ENCODE data around the gene FAM89B.

The FAM89B gene

GRCh38 chr11:65554842-65555430, 17.4 kb upstream of the FAM89B start:
- Histone ChIP-seq H3K4me1 (ENCODE audit: control insufficient read depth, low read depth, low read length) (peaks cover 3% of the 10 kb centered on the region), H3K79me1 (ENCODE audit: low read length) (no peaks in the 10 kb centered on the region), H3K9ac (ENCODE audit: low read length) (no peak overlapping the region), H3K18ac (ENCODE audit: low read length) (no peak overlapping the region), H4K5ac (ENCODE audit: low read length) (no peak overlapping the region), H3K56ac (ENCODE audit: low read length) (peak overlapping the region; percentile 19), H4K8ac (ENCODE audit: low read depth, low read length) (no peak overlapping the region), H3K23ac (ENCODE audit: low read length) (no peak overlapping the region), H3K27ac (ENCODE audit: low read depth, low read length) (no peak overlapping the region), H3K27me3 (ENCODE audit: insufficient read depth, low read length, poor library complexity) (no peaks in the 10 kb centered on the region), H3K79me2 (ENCODE audit: control insufficient read depth, insufficient read depth, low read length) (no peaks in the 10 kb centered on the region), H2BK5ac (ENCODE audit: low read length) (no peak overlapping the region), H2AK5ac (ENCODE audit: low read length) (no peak overlapping the region), H2BK120ac (ENCODE audit: low read depth, low read length) (no peak overlapping the region), H3K4me2 (ENCODE audit: low read length) (no peak overlapping the region), H2BK15ac (replicated peaks; ENCODE audit: low read depth) (no peak overlapping the region), H3K4me3 (ENCODE audit: low read length) (no peak overlapping the region), H3K4ac (ENCODE audit: low read depth, low read length) (no peak overlapping the region), H3K36me3 (ENCODE audit: control insufficient read depth, insufficient read depth, low read length) (no peaks in the 10 kb centered on the region)
- no CpG with 5 or more reads among the region's 4 CpGs for WGBS (ENCODE audit: extremely low coverage, insufficient coverage, low lambda C conversion rate)
- no peak for DNase-seq

GRCh38 chr11:65555693-65556231, 16.6 kb upstream of the FAM89B start:
- no peak overlapping the region for H3K4ac ChIP-seq (ENCODE audit: low read depth, low read length)
- H3K79me1 ChIP-seq (ENCODE audit: low read length) = no peaks in the 10 kb centered on the region
- H3K4me2 ChIP-seq (ENCODE audit: low read length) = no peak overlapping the region
- H3K4me1 ChIP-seq (ENCODE audit: control insufficient read depth, low read depth, low read length) = peaks cover 6% of the 10 kb centered on the region
- H3K18ac ChIP-seq (ENCODE audit: low read length) = no peak overlapping the region
- DNase-seq = peak; percentile 48
- H3K27ac ChIP-seq (ENCODE audit: low read depth, low read length) = no peak overlapping the region
- no peaks in the 10 kb centered on the region for H3K79me2 ChIP-seq (ENCODE audit: control insufficient read depth, insufficient read depth, low read length)
- WGBS (ENCODE audit: extremely low coverage, insufficient coverage, low lambda C conversion rate) = no CpG with 5 or more reads among the region's 6 CpGs
- H3K4me3 ChIP-seq (ENCODE audit: low read length) = no peak overlapping the region
- no peak overlapping the region for H3K56ac ChIP-seq (ENCODE audit: low read length)
- no peak overlapping the region for H3K23ac ChIP-seq (ENCODE audit: low read length)
- no peak overlapping the region for H2AK5ac ChIP-seq (ENCODE audit: low read length)
- no peak overlapping the region for H4K5ac ChIP-seq (ENCODE audit: low read length)
- H3K27me3 ChIP-seq (ENCODE audit: insufficient read depth, low read length, poor library complexity) = no peaks in the 10 kb centered on the region
- no peak overlapping the region for H3K9ac ChIP-seq (ENCODE audit: low read length)
- no peak overlapping the region for H2BK5ac ChIP-seq (ENCODE audit: low read length)
- H3K36me3 ChIP-seq (ENCODE audit: control insufficient read depth, insufficient read depth, low read length) = no peaks in the 10 kb centered on the region
- H2BK120ac ChIP-seq (ENCODE audit: low read depth, low read length) = no peak overlapping the region
- H4K8ac ChIP-seq (ENCODE audit: low read depth, low read length) = no peak overlapping the region
- no peak overlapping the region for H2BK15ac ChIP-seq (replicated peaks; ENCODE audit: low read depth)

GRCh38 chr11:65556470-65557279, 15.7 kb upstream of the FAM89B start:
- H3K4ac ChIP-seq (ENCODE audit: low read depth, low read length) = no peak overlapping the region
- H3K56ac ChIP-seq (ENCODE audit: low read length) = no peak overlapping the region
- no peak overlapping the region for H4K8ac ChIP-seq (ENCODE audit: low read depth, low read length)
- no peak for DNase-seq
- H3K23ac ChIP-seq (ENCODE audit: low read length) = no peak overlapping the region
- no peak overlapping the region for H4K5ac ChIP-seq (ENCODE audit: low read length)
- no peak overlapping the region for H3K4me2 ChIP-seq (ENCODE audit: low read length)
- no peak overlapping the region for H3K18ac ChIP-seq (ENCODE audit: low read length)
- no peaks in the 10 kb centered on the region for H3K79me2 ChIP-seq (ENCODE audit: control insufficient read depth, insufficient read depth, low read length)
- no peaks in the 10 kb centered on the region for H3K79me1 ChIP-seq (ENCODE audit: low read length)
- H2BK15ac ChIP-seq (replicated peaks; ENCODE audit: low read depth) = no peak overlapping the region
- no CpG with 5 or more reads among the region's 12 CpGs for WGBS (ENCODE audit: extremely low coverage, insufficient coverage, low lambda C conversion rate)
- no peak overlapping the region for H2BK120ac ChIP-seq (ENCODE audit: low read depth, low read length)
- no peak overlapping the region for H2AK5ac ChIP-seq (ENCODE audit: low read length)
- no peak overlapping the region for H2BK5ac ChIP-seq (ENCODE audit: low read length)
- no peak overlapping the region for H3K4me3 ChIP-seq (ENCODE audit: low read length)
- no peaks in the 10 kb centered on the region for H3K36me3 ChIP-seq (ENCODE audit: control insufficient read depth, insufficient read depth, low read length)
- no peak overlapping the region for H3K27ac ChIP-seq (ENCODE audit: low read depth, low read length)
- peaks cover 9% of the 10 kb centered on the region for H3K4me1 ChIP-seq (ENCODE audit: control insufficient read depth, low read depth, low read length)
- H3K27me3 ChIP-seq (ENCODE audit: insufficient read depth, low read length, poor library complexity) = no peaks in the 10 kb centered on the region
- no peak overlapping the region for H3K9ac ChIP-seq (ENCODE audit: low read length)

GRCh38 chr11:65557280-65558001, 14.9 kb upstream of the FAM89B start:
- H2BK5ac ChIP-seq (ENCODE audit: low read length) = no peak overlapping the region
- H3K9ac ChIP-seq (ENCODE audit: low read length) = peak overlapping the region; percentile 60
- peak overlapping the region; percentile 88 for H3K4ac ChIP-seq (ENCODE audit: low read depth, low read length)
- no peak overlapping the region for H4K5ac ChIP-seq (ENCODE audit: low read length)
- H3K4me2 ChIP-seq (ENCODE audit: low read length) = no peak overlapping the region
- H3K56ac ChIP-seq (ENCODE audit: low read length) = peak overlapping the region; percentile 83
- peak overlapping the region; percentile 17 for H3K27ac ChIP-seq (ENCODE audit: low read depth, low read length)
- no peak overlapping the region for H2BK15ac ChIP-seq (replicated peaks; ENCODE audit: low read depth)
- H3K23ac ChIP-seq (ENCODE audit: low read length) = peak overlapping the region; percentile 90
- H3K36me3 ChIP-seq (ENCODE audit: control insufficient read depth, insufficient read depth, low read length) = no peaks in the 10 kb centered on the region
- no peaks in the 10 kb centered on the region for H3K79me1 ChIP-seq (ENCODE audit: low read length)
- H3K79me2 ChIP-seq (ENCODE audit: control insufficient read depth, insufficient read depth, low read length) = no peaks in the 10 kb centered on the region
- no peak overlapping the region for H2AK5ac ChIP-seq (ENCODE audit: low read length)
- DNase-seq = peak; percentile 32
- no CpG with 5 or more reads among the region's 47 CpGs for WGBS (ENCODE audit: extremely low coverage, insufficient coverage, low lambda C conversion rate)
- peak overlapping the region; percentile 42 for H4K8ac ChIP-seq (ENCODE audit: low read depth, low read length)
- no peaks in the 10 kb centered on the region for H3K27me3 ChIP-seq (ENCODE audit: insufficient read depth, low read length, poor library complexity)
- H3K18ac ChIP-seq (ENCODE audit: low read length) = peak overlapping the region; percentile 89
- H3K4me1 ChIP-seq (ENCODE audit: control insufficient read depth, low read depth, low read length) = peaks cover 9% of the 10 kb centered on the region
- H2BK120ac ChIP-seq (ENCODE audit: low read depth, low read length) = no peak overlapping the region
- no peak overlapping the region for H3K4me3 ChIP-seq (ENCODE audit: low read length)

GRCh38 chr11:65558002-65558929, 14.1 kb upstream of the FAM89B start, which contains the start of gene LTBP3:
TSS of gene LTBP3 (minus strand) at chr11:65558359. CDS start at chr11:65557959, 400 bp downstream.
- Histone ChIP-seq H3K4me1 (ENCODE audit: control insufficient read depth, low read depth, low read length) (peaks cover 9% of the 10 kb centered on the region), H2BK120ac (ENCODE audit: low read depth, low read length) (no peak within 1 kb of the TSS), H3K79me1 (ENCODE audit: low read length) (no peaks in the 10 kb centered on the region), H3K4me3 (ENCODE audit: low read length) (peak within 1 kb of the TSS; percentile 37), H3K18ac (ENCODE audit: low read length) (peak within 1 kb of the TSS; percentile 89), H3K4me2 (ENCODE audit: low read length) (peak within 1 kb of the TSS; percentile 61), H4K8ac (ENCODE audit: low read depth, low read length) (peak within 1 kb of the TSS; percentile 42), H4K5ac (ENCODE audit: low read length) (peak within 1 kb of the TSS; percentile 87), H2AK5ac (ENCODE audit: low read length) (peak within 1 kb of the TSS; percentile 49), H3K56ac (ENCODE audit: low read length) (peak within 1 kb of the TSS; percentile 94), H2BK15ac (replicated peaks; ENCODE audit: low read depth) (no peak within 1 kb of the TSS), H3K23ac (ENCODE audit: low read length) (peak within 1 kb of the TSS; percentile 90), H3K27me3 (ENCODE audit: insufficient read depth, low read length, poor library complexity) (no peaks in the 10 kb centered on the region), H3K9ac (ENCODE audit: low read length) (peak within 1 kb of the TSS; percentile 81), H3K79me2 (ENCODE audit: control insufficient read depth, insufficient read depth, low read length) (no peaks in the 10 kb centered on the region), H3K36me3 (ENCODE audit: control insufficient read depth, insufficient read depth, low read length) (no peaks in the 10 kb centered on the region), H2BK5ac (ENCODE audit: low read length) (no peak within 1 kb of the TSS), H3K4ac (ENCODE audit: low read depth, low read length) (peak within 1 kb of the TSS; percentile 88), H3K27ac (ENCODE audit: low read depth, low read length) (peak within 1 kb of the TSS; percentile 38)
- no CpG with 5 or more reads among the region's 79 CpGs for WGBS (ENCODE audit: extremely low coverage, insufficient coverage, low lambda C conversion rate)
- DNase-seq = peak; percentile 71
